Keratinocyte (primary cell): Measurements from ENCODE around the gene DIS3L2.

Source experiments
- EZH2 ChIP-seq: IDR thresholded peaks from one replicate; pipeline ENCODE4 v1.6.1; 2012; ENCODE audit warnings: inconsistent platforms, mild to moderate bottlenecking, low read length, moderate library complexity
- TF ChIP-seq, protein P1 (sequence below), 3 experiments: IDR thresholded peaks in 1 of 3; conservative IDR thresholded peaks in 1 of 3; optimal IDR thresholded peaks in 1 of 3; 2 replicates in 2 of 3; 3 replicates in 1 of 3; pipeline versions ENCODE3 to v1.5.1; 2011; ENCODE audit warnings: low read length in 3 of 3, mild to moderate bottlenecking in 3 of 3, moderate library complexity in 2 of 3, control low read depth in 1 of 3, inconsistent platforms in 1 of 3; ENCODE audit not compliant: insufficient read depth in 2 of 3; ENCODE audit errors: extremely low read depth in 1 of 3

DNA sequence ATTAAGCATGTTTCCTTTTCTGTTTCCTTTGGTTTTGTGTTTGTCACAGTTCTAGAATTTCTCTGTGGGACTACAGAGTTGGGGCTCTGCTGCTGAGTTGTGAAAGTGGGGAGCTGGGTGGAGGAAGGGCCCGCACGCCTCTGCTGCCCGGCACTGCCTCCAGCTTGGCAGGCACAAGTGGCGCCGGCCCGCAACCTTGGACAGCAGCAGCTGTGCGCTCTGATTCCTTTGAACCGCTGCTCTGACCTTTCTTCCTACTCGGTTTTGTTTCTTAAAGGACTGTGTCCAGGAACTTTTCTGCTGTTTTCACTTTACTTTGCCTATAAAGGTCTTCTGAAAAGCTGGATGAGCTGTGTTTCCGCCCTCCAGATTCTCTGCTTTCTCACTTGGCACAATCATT lies 279.4 kb downstream of the DIS3L2 start:
- TF ChIP-seq, protein P1, sequence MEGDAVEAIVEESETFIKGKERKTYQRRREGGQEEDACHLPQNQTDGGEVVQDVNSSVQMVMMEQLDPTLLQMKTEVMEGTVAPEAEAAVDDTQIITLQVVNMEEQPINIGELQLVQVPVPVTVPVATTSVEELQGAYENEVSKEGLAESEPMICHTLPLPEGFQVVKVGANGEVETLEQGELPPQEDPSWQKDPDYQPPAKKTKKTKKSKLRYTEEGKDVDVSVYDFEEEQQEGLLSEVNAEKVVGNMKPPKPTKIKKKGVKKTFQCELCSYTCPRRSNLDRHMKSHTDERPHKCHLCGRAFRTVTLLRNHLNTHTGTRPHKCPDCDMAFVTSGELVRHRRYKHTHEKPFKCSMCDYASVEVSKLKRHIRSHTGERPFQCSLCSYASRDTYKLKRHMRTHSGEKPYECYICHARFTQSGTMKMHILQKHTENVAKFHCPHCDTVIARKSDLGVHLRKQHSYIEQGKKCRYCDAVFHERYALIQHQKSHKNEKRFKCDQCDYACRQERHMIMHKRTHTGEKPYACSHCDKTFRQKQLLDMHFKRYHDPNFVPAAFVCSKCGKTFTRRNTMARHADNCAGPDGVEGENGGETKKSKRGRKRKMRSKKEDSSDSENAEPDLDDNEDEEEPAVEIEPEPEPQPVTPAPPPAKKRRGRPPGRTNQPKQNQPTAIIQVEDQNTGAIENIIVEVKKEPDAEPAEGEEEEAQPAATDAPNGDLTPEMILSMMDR (optimal IDR thresholded peaks at IDR 0.05 in 1 of 3, IDR thresholded peaks at IDR 0.05 in 1 of 3, conservative IDR thresholded peaks at IDR 0.05 in 1 of 3; ENCODE audit: extremely low read depth in 1 of 3, insufficient read depth in 2 of 3, low read length in 3 of 3), result no peak
- no peak for TF ChIP-seq EZH2
